GM19240 (cell line): Measurements from ENCODE around the gene VCL.
"Not testable (repeated sequence)": the region's sequence is repeated elsewhere in the genome, so short reads cannot be mapped to it uniquely, and the experiment has no call there.

Experiments used
- DNase-seq: peaks from one replicate; pipeline ENCODE4 v3.0.0; 2011; ENCODE audit warnings: low spot score; ENCODE audit not compliant: insufficient read length

The VCL gene

GRCh38 chr10:73971636-73972354 lies 26.1 kb upstream of the VCL start:
- no peak for DNase-seq

DNA sequence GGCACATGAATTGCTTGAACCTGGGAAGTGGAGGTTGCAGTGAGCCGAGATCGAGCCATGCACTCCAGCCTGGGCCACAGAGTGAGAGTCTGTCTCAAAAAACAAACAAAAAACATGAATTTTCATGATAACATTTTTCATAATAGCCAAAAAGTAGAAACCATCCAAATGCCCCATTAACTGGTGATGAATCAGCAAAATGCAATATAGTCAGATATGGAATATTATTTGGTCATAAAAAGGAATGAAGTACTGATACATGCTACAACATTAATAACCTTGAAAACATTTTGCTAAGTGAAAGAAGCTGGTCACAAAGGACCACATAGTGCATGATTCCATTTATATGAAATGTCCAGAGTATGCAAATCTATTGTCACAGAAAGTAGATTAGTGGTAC lies 24.5 kb upstream of the VCL start:
- no peak for DNase-seq

GRCh38 chr10:73974309-73974946 lies 23.5 kb upstream of the VCL start:
- DNase-seq = no peak

DNA sequence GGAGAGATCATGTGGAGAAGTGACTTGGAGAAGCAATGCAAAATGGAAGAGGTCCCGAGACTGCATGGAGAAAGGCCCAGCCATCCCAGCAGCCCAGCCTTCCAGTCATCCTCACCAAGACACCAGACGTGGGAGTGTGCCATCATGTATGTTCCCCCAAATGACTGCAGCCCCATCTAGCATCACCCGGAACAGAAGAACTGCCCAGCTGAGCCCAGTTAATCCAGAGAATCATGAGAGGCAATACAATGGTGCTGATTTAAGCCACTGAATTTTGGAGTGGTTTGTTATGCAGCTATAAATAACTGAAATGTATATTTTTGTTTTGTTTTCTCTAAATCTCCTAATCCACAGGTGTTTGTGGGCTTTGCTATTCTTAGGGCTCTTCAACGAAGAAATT lies 22.5 kb upstream of the VCL start:
- no peak for DNase-seq

DNA sequence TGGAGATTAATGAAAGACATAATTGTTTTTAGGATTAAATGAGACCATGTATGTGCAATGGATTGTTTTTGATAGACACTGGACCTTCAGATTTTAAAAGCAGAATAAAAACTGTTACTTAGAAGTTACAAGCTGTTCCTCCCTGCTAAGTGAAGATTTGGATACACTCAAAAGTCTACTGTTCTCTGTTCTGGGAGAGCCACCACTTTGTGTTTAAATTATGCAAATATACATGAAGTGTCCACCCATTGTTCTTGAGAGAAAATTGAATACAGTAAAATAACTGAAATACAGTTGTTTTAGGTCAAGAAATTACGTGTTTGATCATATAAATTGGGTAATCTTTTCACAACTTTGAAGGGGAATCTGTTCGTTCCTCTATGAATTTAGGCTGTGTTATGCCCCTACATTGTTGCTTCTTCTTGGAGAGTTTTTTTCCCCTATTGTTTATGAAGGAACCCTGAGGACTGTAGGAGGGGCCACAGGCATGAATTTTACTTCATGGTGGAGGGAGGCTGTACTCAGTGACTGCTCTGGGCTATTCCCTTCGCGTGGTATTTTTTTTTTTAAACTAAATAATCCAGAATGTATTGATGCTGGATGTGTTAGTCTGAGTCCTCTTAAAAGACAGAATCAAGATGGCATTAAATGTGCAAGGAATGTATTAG lies 18.6 kb upstream of the VCL start:
- no peak for DNase-seq

- no peak for DNase-seq
Measured at GRCh38 chr10:73979809-73980433, 18.0 kb upstream of the VCL start.

- DNase-seq = no peak
Measured at GRCh38 chr10:73981812-73982211, 16.1 kb upstream of the VCL start.

DNA sequence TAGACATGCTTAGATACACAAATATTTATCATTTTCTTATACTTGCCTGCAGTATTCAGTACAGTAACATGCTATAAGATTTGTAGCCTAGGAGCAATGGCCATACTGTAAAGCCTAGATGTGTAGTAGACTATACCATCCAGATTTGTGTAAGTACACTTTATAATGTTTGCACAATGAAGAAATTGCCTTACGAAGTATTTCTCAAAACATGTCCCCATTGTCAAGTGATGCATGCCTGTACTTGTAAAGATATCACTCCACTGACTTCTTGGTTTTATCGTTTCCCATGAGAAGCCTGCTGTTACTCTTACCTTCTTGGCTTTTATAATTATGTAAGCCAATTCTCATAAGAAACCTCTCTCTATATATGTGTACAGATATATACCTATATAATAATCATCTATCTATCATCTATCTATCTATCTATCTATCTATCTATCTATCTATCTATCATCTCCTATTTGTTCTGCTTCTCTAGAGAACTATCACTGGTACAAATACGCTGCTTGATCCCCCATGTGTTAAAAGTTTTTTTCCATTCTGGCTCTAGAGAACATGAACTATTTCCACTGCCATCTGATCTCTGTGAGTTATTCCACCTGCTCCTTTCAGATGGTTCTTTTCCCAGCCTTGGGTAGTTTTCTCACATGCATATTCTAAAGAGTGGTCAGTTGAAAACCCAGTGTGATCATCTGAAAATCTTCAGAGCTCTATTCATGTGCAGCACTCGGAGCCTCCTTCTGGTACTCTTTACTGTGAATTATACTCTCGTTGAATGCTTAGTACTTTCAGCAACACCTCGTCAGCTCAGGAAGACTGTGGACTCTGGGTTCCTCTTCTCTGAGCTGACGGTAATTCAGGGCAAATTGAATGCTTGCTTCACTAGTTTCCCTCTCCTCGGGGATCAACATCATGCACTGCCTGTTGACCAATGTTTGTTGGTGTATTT lies 14.5 kb upstream of the VCL start:
- DNase-seq = no peak

DNA sequence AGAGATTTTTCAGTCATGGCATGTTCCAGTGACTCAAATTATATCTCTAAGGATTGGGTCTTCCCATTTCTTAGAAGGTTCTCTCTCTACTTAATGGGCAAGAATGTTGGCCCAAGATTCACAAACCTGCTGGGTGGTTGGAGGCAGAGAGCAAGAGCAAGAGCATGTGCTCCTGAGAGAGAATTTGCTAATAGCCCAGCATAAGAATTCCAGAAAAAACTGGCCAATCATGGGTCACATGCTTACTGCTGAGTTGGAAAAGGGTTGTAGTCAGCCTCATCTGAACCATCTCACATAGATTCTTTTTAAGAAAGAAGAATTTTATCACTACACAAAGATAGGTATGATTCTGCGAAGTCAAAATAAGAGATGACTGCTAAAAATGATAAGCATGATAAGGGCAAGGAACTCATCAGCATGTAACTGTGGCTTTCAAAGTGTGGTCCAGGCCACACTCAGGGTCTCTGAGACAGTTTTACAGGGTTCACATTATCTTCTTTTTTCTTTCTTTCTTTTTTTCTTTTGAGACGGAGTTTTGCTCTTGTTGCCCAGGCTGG lies 8.2 kb upstream of the VCL start:
- no peak for DNase-seq

DNA sequence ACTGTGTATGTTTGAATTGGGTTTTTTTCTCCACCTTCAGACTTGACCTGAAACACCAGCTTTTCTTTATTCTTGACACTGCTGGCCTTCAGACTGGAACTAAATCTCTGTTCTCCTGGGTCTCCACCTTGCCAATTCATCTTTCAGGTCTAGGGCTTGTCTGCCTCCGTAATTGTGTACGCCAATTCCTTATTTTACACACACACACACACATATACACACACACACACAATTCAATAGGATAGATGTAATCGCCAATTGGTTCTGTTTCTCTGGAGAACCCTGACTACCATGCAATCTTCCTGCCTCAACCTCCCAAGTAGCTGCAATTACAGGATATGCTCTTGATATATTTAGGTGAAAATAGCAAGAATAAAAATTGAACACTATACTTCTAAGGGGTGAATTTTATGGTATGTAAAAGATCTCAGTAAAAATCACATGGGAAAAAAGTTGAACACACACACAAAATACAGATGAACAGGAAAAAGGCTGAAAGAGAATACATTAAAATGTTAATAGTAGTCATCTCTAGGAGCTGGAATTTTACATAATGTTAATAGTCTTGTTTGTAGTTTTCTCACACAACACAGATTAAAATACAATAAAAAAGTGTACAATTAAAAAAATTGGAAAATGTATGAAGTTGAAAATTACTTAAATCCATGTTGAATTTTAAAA lies 6.6 kb upstream of the VCL start:
- no peak for DNase-seq

DNA sequence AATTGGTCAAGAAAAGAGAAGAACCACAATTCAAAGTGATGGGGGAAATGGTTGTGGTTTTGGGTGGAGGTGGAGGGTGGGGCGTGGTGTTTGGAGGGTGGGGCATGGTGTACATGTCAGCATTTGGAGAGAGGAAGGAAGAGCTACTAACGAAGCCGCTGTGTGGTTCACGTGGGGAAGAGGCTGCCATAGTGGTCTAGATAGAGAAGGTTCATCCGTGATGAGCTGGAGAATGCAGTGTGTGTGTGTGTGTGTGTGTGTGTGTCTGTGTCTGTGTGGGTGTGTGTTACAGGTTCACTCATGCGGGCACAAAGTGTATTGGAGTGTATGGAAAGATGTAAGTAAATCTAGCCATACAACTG lies 6.1 kb upstream of the VCL start:
- DNase-seq = peak; percentile 15

DNA sequence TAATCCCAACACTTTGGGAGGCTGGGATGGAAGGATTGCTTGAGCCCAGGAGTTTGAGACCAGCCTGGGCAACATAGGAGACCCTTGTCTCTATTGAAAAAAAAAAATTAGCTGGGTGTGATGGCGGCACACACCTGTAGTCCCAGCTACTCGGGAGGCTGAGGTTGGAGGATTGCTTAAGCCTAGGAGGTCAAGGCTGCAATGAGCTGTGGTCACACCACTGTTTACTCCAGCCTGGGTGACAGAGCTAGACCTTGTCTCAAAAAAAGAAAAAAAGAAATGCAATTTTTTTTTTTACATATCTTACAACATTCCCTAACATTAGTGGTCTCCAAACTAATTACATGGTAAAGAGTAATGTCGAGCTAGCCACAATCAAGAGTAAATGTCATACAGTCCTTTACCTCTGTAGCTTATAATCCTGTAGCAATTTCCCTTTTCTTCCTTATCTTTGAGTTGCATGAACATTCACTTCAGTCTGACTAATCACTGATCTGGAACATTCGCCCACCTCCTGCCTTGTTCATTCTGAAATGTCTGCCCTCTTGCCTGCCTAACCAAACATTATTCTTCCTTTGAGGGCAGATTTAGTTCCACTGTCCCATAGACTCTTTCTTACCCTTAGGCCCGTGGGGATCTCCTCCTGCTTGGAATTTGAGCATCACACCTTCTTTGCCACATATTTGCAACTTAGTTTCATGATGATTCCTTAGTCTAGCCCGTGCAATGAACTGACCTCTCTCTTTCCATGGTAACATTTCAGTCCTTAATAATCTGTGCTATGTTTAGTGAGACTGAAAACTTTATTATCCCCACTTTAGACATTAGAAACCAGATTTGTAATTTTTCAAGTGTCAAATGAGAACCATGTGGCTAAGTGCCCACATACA lies 4.8 kb upstream of the VCL start:
- no peak for DNase-seq

DNA sequence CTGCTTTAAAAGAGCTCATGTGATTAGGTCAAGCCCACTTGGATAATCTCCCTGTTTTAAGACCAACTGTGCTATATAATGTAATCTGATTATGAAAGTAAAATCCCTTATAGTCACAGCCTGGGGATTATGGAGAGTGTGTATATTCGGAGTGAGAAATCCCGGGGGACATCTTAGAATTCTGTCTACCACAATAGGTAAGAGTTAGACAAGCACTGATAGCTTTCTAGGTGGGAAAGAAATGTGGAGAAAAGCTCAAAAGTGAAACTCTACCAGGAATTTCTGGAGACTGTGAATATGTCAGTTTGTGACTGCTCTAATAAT lies 2.9 kb upstream of the VCL start:
- no peak for DNase-seq

DNA sequence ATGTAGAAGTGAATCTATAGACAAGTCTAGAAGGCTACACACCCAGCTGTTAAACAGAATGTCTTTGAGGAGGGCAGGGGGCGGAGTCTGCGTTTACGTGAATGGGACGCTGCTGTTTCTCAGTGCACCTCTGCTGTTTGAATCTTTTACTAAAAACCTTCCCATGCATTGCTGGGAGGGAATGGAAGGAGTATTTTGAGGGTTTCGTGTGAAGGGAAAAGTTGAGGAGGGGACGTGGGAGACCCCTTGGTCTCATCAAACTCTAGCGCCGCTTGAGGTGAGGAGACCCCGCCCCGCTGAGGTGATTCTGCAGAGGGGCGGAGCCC lies 492 bp upstream of the VCL start:
- DNase-seq = no peak

DNA sequence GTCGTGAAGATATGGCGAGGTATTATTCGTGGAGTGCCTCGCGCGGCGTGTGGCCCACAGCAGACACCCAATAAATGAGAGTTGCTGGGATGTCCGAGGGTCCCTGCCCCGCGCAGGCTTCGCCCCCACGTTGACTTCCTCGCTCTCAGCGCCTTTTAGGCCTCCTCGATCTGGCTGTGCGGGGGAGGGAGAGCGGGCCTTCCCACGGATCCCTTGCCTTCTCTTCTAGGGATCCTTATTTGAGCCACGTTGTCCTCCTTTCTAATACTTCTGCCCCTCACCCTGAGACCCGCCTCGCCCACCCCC lies 660 bp downstream of the VCL start:
- DNase-seq = no peak

- no peak for DNase-seq
Measured at GRCh38 chr10:73998929-73999691, 1.2 kb downstream of the VCL start.

DNA sequence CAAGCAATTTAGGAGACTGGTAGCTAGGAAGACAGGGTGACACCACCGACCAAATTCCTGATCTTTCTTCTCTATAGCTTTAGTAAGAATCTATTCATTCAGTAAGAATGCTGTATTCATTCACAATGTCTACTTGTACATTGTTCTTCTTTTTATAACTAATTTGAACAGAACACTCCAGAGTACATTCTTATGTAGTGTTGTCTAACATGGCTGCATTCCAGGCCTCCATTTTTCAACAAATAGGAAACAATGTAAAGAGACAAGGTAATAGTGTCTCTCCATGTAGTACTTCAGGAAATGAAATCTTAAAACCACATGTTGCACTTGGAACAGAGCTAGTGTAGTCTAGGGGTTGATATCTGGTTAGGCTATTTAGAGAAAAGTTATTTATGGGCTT lies 1.8 kb downstream of the VCL start:
- DNase-seq = no peak

DNA sequence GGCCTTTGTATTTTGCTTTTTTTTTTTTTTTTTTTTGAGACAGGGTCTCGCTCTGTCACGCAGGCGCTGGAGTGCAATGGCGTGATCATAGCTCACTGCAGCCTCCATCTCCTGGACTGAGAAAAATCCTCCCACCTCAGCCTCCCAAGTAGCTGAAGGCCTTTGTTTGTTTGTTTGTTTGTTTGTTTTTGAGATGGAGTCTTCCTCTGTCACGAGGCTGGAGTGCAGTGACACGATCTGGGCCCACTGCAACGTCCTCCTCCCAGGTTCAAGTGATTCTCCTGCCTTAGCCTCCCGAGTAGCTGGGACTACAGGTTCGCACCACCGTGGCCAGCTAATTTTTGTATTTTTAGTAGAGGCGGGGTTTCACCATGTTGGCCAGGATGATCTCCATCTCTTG lies 2.3 kb downstream of the VCL start:
- DNase-seq = not testable (repeated sequence)
